Naive thymus-derived CD4-positive, alpha-beta T cell (primary cell): ENCODE data around the gene NOX5. TPM values are rescaled to one million over a fixed set of nuclear protein-coding genes. Genes with fewer than 3 reads are reported as not detected.

Experiments
- ATAC-seq: fragments of 150-1000 bp; cut with Tn5 transposase; 2 replicates; pipeline ENCODE4 v1.10.0; 2021; ENCODE audit warnings: mild to moderate bottlenecking, moderate library complexity
- CTCF ChIA-PET: fragments of 350-600 bp; sonication (Branson Sonifier 250); formaldehyde crosslinking; loops from one replicate; lab custom pipeline; 2021; ENCODE audit warnings: antibody characterized with exemption; lab: Charles Lee
- POLR2A ChIA-PET: fragments of 350-600 bp; sonication (Branson Sonifier 250); formaldehyde crosslinking; loops from one replicate; lab custom pipeline; 2021; ENCODE audit warnings: antibody characterized with exemption, inconsistent platforms; lab: Charles Lee
- DNase-seq, 9 donors: peaks; one replicate each; pipeline versions ENCODE4 v3.0.0 to v3.0.0-alpha.2; 2020 to 2022; ENCODE audit warnings: mixed read lengths in 1 of 9
- H3K27ac ChIP-seq: one replicate; pipeline ENCODE4 v1.7.0; 2013; ENCODE audit warnings: mild to moderate bottlenecking, low read depth, low read length, moderate library complexity
- H3K27me3 ChIP-seq, 2 donors: one replicate each; pipeline ENCODE4 v1.7.0; 2013; ENCODE audit warnings: low read length in 2 of 2, mild to moderate bottlenecking in 2 of 2, moderate library complexity in 2 of 2; ENCODE audit not compliant: control insufficient read depth in 2 of 2, insufficient read depth in 2 of 2
- H3K36me3 ChIP-seq, 3 experiments: 1 replicate in 2 of 3; 2 replicates in 1 of 3; pipeline ENCODE4 v1.7.0; 2013; ENCODE audit warnings: low read length in 3 of 3, mild to moderate bottlenecking in 3 of 3, moderate library complexity in 1 of 3; ENCODE audit not compliant: insufficient read depth in 3 of 3, control insufficient read depth in 2 of 3
- H3K4me1 ChIP-seq, 2 donors: one replicate each; pipeline ENCODE4 v1.7.0; 2013; ENCODE audit warnings: low read length in 2 of 2, mild to moderate bottlenecking in 2 of 2, moderate library complexity in 1 of 2; ENCODE audit not compliant: control insufficient read depth in 2 of 2, insufficient read depth in 2 of 2
- H3K4me3 ChIP-seq: 2 replicates; pipeline ENCODE4 v1.7.0; 2013; ENCODE audit warnings: mild to moderate bottlenecking, low read length
- H3K9me3 ChIP-seq, 3 experiments: 1 replicate in 2 of 3; 2 replicates in 1 of 3; pipeline ENCODE4 v1.7.0; 2013; ENCODE audit warnings: low read length in 3 of 3; ENCODE audit not compliant: control insufficient read depth in 2 of 3
- H3K27ac Mint-ChIP-seq, 9 donors: one replicate each; pipeline ENCODE4 v1.8.0; 2020 to 2022; ENCODE audit warnings: mixed read lengths in 9 of 9, mild to moderate bottlenecking in 8 of 9, moderate library complexity in 5 of 9, inconsistent platforms in 2 of 9
- H3K27me3 Mint-ChIP-seq, 5 donors: one replicate each; pipeline ENCODE4 v1.8.0; 2021 to 2022; ENCODE audit warnings: mixed read lengths in 5 of 5, mild to moderate bottlenecking in 1 of 5
- H3K36me3 Mint-ChIP-seq, 5 donors: one replicate each; pipeline ENCODE4 v1.8.0; 2020 to 2022; ENCODE audit warnings: mixed read lengths in 5 of 5, mild to moderate bottlenecking in 3 of 5, inconsistent platforms in 1 of 5
- H3K4me1 Mint-ChIP-seq, 7 donors: one replicate each; pipeline ENCODE4 v1.8.0; 2020 to 2022; ENCODE audit warnings: mixed read lengths in 7 of 7, mild to moderate bottlenecking in 3 of 7, inconsistent platforms in 1 of 7
- H3K4me3 Mint-ChIP-seq, 10 donors: one replicate each; pipeline ENCODE4 v1.8.0; 2020 to 2022; ENCODE audit warnings: mild to moderate bottlenecking in 10 of 10, mixed read lengths in 10 of 10, moderate library complexity in 6 of 10, inconsistent platforms in 2 of 10
- H3K9me3 Mint-ChIP-seq, 11 donors: one replicate each; pipeline ENCODE4 v1.8.0; 2020 to 2022; ENCODE audit warnings: mixed read lengths in 11 of 11, mild to moderate bottlenecking in 4 of 11, inconsistent platforms in 1 of 11, moderate library complexity in 1 of 11
- intact Hi-C, 2 donors: fragments of 100-400 bp; cut with micrococcal nuclease; formaldehyde crosslinking; loops; one replicate each; pipeline ENCODE4 v1.15.1; 2023
- polyA plus RNA-seq, 2 donors: library from polyadenylated mRNA; unstranded; fragments of 300-500 nt; fragmentation: Illumina TruSeq; gene quantifications; one replicate each; pipeline ENCODE4 v1.2.3, GENCODE V29; 2021
- total RNA-seq, 6 experiments: library from RNA in 5 of 6; stranded (reverse) in 5 of 6; gene quantifications; 1 replicate in 5 of 6; 2 replicates in 1 of 6; pipeline ENCODE4 v1.2.3 and lab custom pipeline; 2021 to 2026

NOX5 gene
- total and polyA plus RNA-seq, 7 experiments from 2014 or later: 0.05 TPM; not detected in 6

DNA sequence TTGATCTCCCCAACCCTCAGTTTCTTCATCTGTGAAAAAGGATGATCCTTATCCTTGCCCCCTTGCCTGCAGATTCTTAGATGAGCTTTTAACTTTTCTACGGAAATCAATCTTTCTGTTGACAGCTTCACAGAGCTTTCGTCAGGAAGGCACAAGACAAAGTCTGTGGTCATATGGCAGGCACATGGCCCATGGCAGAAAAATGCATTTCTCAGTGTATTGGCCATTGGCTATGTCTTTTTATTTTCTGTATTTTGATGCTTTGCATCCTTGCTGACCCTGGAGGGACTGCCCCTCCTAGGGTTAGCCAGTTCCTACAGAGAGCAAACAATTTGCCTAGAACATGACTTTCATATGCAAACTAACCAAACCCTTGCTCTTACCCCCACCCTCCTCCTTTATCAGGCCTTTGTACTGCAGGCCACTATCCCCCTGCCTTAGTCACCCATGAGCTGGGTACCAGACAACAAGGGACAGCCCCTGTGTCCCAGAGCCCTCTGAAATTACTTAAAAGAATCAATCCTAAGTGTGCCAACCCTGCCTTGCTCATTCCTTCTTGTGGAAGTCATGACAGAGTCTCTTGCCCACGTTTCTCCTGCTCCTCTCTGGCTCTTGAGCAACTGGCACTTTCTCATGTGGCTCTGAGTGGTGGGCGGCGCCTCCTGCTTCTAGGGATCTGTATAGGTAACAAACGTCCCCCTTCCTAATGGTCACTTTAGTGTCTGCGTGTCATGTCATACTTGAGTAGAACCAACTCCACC, 24.1 kb upstream of the NOX5 start:
- no peak for DNase-seq
- Histone ChIP-seq H3K27ac (no peak overlapping the region), H3K4me1 (no peaks in the 10 kb centered on the region), H3K27me3 (no peaks in the 10 kb centered on the region), H3K36me3 (no peaks in the 10 kb centered on the region), H3K9me3 (no peaks in the 10 kb centered on the region), H3K4me3 (no peak overlapping the region)
- intact Hi-C loops: no loop called here
- POLR2A ChIA-PET: no interaction called here
- no peak for ATAC-seq
- no peaks in the 10 kb centered on the region for H3K9me3 Mint-ChIP-seq
- no peaks in the 10 kb centered on the region for H3K36me3 Mint-ChIP-seq
- no peak overlapping the region for H3K4me3 Mint-ChIP-seq
- CTCF ChIA-PET: no interaction called here
- H3K4me1 Mint-ChIP-seq: no peaks in the 10 kb centered on the region
- H3K27ac Mint-ChIP-seq: peak overlapping the region in 1 of 9 donors; percentile 63
- H3K27me3 Mint-ChIP-seq: peaks cover 0 to 13% (median 3%) of the 10 kb centered on the region in 5 donors

GRCh38 chr15:68990992-68991500, 23.4 kb upstream of the NOX5 start:
- H3K36me3 ChIP-seq: no peaks in the 10 kb centered on the region
- POLR2A ChIA-PET: no interaction called here
- Mint-ChIP-seq H3K4me1 (no peaks in the 10 kb centered on the region), H3K4me3 (no peak overlapping the region), H3K27me3 (peaks cover 0 to 13% (median 3%) of the 10 kb centered on the region in 5 donors), H3K9me3 (no peaks in the 10 kb centered on the region), H3K36me3 (no peaks in the 10 kb centered on the region), H3K27ac (peak overlapping the region in 1 of 9 donors; percentile 63)
- no peak overlapping the region for H3K4me3 ChIP-seq
- H3K9me3 ChIP-seq: no peaks in the 10 kb centered on the region
- CTCF ChIA-PET: no interaction called here
- H3K4me1 ChIP-seq: no peaks in the 10 kb centered on the region
- DNase-seq (no peak), ATAC-seq (no peak)
- H3K27ac ChIP-seq: no peak overlapping the region
- intact Hi-C loops: no loop called here
- H3K27me3 ChIP-seq: no peaks in the 10 kb centered on the region

- Histone ChIP-seq H3K27me3 (no peaks in the 10 kb centered on the region), H3K36me3 (no peaks in the 10 kb centered on the region), H3K27ac (no peak overlapping the region), H3K4me1 (no peaks in the 10 kb centered on the region), H3K9me3 (no peaks in the 10 kb centered on the region), H3K4me3 (no peak overlapping the region)
- ATAC-seq: no peak
- H3K9me3 Mint-ChIP-seq: no peaks in the 10 kb centered on the region
- H3K4me3 Mint-ChIP-seq: no peak overlapping the region
- peaks cover 0 to 13% (median 3%) of the 10 kb centered on the region in 5 donors for H3K27me3 Mint-ChIP-seq
- DNase-seq: no peak
- H3K4me1 Mint-ChIP-seq: no peaks in the 10 kb centered on the region
- no peak overlapping the region for H3K27ac Mint-ChIP-seq
- H3K36me3 Mint-ChIP-seq: no peaks in the 10 kb centered on the region
- intact Hi-C loops: no loop called here
- ChIA-PET CTCF (no interaction called here), POLR2A (no interaction called here)
Measured at GRCh38 chr15:68991723-68992122, 22.8 kb upstream of the NOX5 start.

DNA sequence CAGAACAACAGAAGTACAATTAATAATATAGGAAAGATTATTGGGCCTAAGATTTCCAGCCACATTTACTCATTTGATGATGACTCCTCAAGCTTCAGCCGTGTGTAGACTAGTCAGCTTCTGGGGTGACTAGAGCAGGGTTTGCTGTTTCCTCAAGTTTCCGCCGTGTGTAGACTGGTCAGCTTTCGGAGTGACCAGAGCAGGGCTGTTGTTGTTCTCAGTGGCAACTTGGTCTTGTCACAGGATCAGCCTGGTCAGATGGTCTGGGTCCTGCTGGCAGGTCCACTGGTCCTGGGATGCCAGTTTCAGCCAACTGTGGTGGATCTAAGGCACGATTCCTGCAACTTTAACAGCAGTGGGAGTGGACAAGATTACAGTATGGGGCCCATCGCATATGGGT, 21.8 kb upstream of the NOX5 start:
- no peak overlapping the region for H3K4me3 ChIP-seq
- Mint-ChIP-seq H3K9me3 (no peaks in the 10 kb centered on the region), H3K36me3 (no peaks in the 10 kb centered on the region), H3K4me3 (no peak overlapping the region), H3K27ac (no peak overlapping the region), H3K4me1 (no peaks in the 10 kb centered on the region), H3K27me3 (peaks cover 0 to 12% (median 3%) of the 10 kb centered on the region in 5 donors)
- no peaks in the 10 kb centered on the region for H3K27me3 ChIP-seq
- H3K4me1 ChIP-seq: no peaks in the 10 kb centered on the region
- H3K36me3 ChIP-seq: no peaks in the 10 kb centered on the region
- no peak for DNase-seq
- intact Hi-C loops: no loop called here
- CTCF ChIA-PET: no interaction called here
- H3K27ac ChIP-seq: no peak overlapping the region
- H3K9me3 ChIP-seq: no peaks in the 10 kb centered on the region
- no peak for ATAC-seq
- POLR2A ChIA-PET: no interaction called here

DNA sequence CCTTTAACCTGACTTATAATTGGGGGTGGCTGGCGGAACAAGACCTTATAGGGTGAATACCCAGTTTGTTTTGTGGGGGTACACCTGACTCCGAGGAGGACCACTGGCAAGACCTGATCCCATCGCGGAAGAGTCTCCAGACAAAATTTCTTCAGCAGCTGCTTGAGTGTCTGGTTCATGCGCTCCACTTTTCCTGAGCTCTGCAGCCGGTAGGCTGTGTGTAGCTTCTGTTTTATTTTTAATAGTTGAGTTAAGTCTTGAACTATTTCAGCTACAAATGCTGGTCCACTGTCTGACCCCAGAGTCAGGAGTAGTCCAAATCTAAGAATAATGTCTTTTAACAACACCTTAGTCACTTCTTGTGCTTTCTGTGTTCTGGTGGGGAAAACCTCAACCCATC, 21.2 kb upstream of the NOX5 start:
- POLR2A ChIA-PET: no interaction called here

DNA sequence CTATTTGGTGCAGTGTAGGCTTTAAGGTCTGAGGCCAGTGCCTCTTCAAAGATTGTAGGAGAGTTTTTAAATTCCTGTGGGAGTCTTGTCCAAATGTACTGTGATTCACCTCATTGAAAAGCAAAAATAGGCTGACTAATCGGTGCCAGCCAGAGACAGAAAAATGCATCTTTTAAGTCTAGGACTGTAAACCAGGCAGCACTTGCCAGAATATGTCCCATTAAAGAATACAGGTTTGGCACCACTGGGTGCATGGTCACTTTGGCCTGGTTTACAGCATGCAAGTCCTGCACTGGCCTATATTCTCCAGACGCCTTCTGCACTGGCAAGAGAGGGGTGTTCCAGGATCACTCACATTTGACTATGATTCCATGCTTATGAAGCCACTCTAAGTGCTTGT, 20.3 kb upstream of the NOX5 start:
- Mint-ChIP-seq H3K9me3 (no peaks in the 10 kb centered on the region), H3K27me3 (peaks cover under 1 to 5% (median 2%) of the 10 kb centered on the region in 5 donors), H3K27ac (no peak overlapping the region), H3K4me3 (no peak overlapping the region), H3K36me3 (no peaks in the 10 kb centered on the region), H3K4me1 (no peaks in the 10 kb centered on the region)
- Histone ChIP-seq H3K4me1 (no peaks in the 10 kb centered on the region), H3K36me3 (no peaks in the 10 kb centered on the region), H3K9me3 (no peaks in the 10 kb centered on the region), H3K27ac (no peak overlapping the region), H3K27me3 (no peaks in the 10 kb centered on the region), H3K4me3 (no peak overlapping the region)
- ChIA-PET POLR2A (no interaction called here), CTCF (no interaction called here)
- intact Hi-C loops: no loop called here
- ATAC-seq (no peak), DNase-seq (no peak)

More for the DNA sequence above, 21.2 kb upstream of the NOX5 start:
- no peaks in the 10 kb centered on the region for H3K9me3 Mint-ChIP-seq
- no peaks in the 10 kb centered on the region for H3K36me3 Mint-ChIP-seq
- H3K4me1 Mint-ChIP-seq: no peaks in the 10 kb centered on the region
- H3K27me3 ChIP-seq: no peaks in the 10 kb centered on the region
- H3K27ac Mint-ChIP-seq: no peak overlapping the region
- no peaks in the 10 kb centered on the region for H3K4me1 ChIP-seq
- no peak overlapping the region for H3K4me3 ChIP-seq
- intact Hi-C loops: no loop called here
- ATAC-seq: no peak
- no peaks in the 10 kb centered on the region for H3K36me3 ChIP-seq
- H3K9me3 ChIP-seq: no peaks in the 10 kb centered on the region
- peaks cover 0 to 6% (median 3%) of the 10 kb centered on the region in 5 donors for H3K27me3 Mint-ChIP-seq
- DNase-seq: no peak
- CTCF ChIA-PET: no interaction called here
- no peak overlapping the region for H3K4me3 Mint-ChIP-seq
- no peak overlapping the region for H3K27ac ChIP-seq
